HG03097 (cell line): ENCODE results near the gene CCDC86.

Experiments
- ATAC-seq: cut with Tn5 transposase; IDR thresholded peaks from one replicate; pipeline ENCODE4 v1.9.1; 2021; ENCODE audit not compliant: unreplicated experiment, low FRiP score

The CCDC86 gene

DNA sequence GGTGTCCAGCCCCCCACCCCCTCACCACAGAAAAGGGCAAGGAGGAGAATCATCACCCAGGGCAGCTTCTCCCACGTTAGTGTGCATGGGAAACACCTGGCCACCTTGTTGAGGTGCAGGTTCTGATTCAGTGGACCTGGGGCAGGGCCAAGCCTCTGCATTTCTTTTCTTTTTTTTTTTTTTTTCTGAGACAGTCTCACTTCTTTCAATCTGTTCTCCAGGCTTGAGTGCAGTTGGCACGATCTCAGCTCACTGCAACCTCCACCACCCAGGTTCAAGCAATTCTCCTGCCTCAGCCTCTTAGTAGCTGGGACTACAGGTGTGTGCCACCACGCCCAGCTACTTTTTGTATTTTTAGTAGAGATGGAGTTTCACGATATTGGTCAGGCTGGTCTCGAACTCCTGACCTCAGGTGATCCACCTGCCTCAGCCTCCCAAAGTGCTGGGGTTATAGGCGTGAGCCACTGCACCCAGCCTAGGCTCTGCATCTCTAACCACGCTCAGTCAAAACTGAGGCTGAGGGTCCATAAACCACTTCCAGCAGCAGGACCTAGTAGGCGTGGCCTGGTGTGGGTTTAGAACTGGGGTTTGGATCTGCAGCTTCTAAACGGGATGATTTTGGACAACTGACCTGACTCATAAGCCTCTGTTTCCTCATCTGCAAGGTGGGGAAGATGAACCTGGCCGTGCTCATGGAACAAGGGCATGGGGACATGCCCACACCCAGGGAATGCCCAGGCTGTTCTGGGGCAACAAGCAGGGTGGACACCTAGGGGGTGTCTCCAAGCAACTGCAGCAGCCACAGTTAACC lies 26.2 kb downstream of the CCDC86 start:
- no peak for ATAC-seq

DNA sequence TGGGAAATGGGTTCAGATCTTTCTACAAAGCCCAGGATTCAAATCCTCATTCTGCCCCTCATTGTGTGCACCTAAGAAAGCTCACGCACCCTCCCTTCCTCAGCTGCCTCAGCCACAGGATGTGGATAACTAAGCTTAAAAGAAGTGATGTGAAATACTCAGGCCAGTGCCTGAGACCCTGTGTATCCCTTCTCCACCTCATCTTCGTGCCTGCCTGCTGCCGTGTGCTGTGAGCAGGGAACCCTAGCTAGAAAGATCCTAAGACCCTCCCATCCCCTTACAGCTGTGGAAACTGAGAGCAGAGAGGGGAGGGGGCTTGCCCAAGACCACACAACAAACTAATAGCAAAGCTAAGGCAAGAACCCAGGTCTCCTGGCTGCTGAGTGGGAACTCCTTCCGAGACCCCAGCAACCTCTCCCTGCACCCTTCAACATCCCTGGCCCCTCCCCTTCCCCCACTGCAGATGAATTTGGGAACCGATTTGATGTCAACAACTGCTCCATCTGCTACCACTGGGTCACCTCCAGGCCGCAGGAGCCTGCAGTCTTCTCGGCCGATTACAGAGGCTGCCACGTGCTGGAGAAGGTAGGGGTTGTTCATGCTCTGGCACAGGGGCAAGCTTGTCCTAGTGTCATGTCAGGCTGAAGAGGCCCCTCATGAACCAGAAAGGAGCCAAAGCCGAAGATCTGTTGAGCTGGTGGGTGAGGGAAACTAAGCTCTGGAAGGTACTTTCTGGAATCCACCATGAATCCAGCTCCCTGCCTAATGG lies 27.0 kb downstream of the CCDC86 start:
- ATAC-seq, result no peak

DNA sequence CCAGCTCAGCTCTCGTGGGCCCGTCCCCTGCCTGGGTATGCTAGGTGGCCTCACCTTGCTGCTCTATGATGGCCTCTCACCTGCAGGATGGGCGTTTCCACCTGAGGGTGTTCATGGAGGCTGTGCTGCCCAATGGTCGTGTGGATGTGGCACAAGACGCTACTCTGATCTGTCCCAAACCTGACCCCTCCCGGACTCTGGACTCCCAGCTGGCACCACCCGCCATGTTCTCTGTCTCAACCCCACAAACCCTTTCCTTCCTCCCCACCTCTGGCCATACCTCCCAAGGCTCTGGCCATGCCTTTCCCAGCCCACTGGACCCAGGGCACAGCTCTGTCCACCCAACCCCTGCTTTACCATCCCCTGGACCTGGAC lies 27.5 kb downstream of the CCDC86 start:
- no peak for ATAC-seq

DNA sequence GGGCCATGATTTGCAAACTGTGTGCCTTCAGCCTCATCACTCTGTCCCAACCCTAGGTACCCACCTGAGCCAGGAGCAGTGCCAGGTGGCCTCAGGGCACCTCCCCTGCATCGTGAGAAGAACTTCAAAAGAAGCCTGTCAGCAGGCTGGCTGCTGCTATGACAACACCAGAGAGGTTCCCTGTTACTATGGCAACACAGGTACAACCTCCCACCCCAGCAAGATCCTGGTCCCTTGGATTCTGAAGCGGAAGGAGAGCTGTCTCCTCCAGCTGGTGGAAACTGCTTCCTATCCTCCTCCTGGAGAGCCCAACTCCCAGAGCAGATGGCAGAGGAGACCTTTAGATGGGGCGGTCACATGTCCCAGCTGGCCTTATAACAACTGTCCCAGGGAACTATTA lies 28.4 kb downstream of the CCDC86 start:
- no peak for ATAC-seq

DNA sequence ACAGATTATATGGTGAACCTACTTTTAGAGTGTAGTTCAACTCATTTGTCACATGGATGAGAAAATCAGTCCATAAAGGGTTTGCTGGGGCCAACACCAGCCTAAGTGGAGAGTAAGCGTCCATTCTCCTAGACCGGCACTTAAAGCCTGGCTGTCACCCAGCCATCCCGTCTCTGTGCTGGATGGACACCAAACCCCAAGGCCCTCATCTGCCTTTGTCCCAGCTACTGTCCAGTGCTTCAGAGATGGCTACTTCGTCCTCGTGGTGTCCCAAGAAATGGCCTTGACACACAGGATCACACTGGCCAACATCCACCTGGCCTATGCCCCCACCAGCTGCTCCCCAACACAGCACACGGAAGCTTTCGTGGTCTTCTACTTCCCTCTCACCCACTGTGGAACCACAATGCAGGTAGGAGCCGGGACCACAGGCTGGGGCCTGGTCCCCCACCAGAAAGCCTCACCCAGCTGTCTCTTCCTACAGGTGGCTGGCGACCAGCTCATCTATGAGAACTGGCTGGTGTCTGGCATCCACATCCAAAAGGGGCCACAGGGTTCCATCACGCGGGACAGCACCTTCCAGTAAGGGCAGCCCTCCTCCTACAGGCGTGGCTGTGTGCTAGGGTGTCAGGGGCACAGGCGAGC lies 28.9 kb downstream of the CCDC86 start:
- no peak for ATAC-seq

DNA sequence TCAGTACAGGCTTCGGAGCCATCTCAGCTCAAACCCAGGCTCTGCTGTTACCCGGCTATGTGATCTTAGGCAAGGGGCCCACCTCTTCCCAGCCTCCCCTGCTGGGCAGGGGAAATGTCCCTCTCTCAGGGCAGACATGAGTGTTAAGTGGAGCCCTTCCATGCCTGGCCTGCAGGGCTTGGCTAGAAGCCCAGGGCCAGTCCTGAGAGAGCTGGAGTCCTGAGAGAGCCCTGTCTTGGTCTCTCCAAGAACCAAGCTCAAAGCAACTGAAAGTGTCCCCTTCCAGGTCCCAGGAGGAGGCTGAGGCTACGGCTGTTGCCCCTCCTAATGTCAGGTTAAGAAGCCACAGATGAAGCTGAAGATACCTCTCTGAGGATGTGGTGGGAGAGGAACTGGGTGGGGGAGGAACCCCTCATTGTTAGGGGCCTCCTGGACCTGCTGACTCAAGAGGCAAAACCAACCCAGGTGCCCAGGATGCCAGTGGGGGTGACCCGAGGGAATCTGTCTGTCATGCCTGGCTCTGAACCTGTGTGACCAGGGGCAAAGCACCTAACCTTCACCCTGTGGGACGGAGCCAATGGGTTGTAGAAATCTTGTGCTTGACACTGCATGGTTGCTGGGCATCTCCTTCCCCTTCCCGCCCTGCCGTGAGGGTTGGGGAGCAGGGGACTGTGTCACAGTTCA lies 29.6 kb downstream of the CCDC86 start:
- ATAC-seq, result no peak

DNA sequence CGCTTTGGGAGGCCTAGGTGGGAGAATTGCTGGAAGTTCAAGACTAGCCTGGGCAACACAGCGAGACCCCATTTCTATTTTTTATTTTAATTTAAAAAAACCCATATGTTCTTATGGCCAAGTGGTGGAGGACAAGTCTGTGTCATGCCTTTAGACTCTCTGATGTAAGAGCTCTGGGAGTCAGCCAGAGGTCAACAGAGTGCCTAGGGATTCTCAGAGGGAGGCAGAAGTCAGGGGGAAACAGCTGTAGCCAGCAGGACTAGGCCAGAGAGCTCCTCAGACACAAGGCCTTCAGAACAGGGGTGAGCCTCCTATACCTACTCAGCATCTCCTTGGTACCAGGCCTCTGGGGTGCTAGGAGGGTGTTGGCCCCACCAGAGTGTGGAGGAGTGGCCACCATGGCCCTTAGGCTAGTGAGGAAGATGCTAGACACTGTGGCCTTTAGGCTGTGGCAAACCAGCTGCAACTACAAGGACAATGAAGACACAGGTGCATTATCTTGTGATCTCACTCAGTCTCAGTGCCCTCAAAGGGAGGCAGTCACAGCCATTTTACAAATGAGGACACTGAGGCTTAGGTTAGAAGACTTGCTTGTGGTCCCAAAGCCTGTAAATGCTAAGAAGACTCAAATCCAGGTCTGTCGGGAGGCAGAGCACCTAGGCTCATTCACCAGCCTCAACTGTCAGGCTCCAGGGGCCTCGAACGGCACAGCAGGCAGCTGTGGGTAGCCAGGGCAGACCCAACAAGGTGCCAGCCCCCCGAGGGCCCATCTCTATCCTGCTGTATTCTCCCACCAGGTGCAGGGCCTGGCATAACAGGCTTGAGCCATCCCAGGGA lies 30.4 kb downstream of the CCDC86 start:
- no peak for ATAC-seq

DNA sequence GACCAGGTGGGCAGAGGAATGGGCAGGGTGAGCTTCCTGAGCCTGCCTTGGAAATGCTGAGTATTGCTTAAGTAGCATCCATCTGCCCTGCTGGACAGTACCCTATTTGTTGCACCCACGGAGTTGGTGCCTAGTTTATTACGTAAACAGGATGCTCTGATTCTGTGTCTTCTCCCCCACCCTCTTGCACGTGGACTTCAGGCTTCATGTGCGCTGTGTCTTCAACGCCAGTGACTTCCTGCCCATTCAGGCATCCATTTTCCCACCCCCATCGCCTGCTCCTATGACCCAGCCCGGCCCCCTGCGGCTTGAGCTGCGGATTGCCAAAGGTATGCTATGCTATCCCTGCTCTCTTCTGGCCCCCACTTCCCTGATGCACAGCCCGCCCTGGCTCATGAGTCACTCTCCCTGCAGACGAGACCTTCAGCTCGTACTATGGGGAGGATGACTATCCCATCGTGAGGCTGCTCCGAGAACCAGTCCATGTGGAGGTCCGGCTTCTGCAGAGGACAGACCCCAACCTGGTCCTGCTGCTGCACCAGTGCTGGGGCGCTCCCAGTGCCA lies 31.1 kb downstream of the CCDC86 start:
- ATAC-seq, result no peak

DNA sequence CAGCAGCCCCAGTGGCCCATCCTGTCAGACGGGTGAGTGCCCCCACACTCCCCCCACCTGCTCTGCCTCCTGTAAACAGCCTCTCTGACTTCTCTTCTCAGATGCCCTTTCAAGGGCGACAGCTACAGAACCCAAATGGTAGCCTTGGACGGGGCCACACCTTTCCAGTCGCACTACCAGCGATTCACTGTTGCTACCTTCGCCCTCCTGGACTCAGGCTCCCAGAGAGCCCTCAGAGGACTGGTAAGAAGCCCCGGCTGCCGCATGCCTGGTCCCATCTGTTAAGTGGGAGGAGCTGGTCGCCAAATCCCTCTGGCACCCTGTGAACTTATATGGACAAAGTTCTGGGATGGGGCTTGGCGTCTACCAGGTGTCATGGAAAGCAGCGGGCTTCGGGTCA lies 31.6 kb downstream of the CCDC86 start:
- ATAC-seq, result no peak

DNA sequence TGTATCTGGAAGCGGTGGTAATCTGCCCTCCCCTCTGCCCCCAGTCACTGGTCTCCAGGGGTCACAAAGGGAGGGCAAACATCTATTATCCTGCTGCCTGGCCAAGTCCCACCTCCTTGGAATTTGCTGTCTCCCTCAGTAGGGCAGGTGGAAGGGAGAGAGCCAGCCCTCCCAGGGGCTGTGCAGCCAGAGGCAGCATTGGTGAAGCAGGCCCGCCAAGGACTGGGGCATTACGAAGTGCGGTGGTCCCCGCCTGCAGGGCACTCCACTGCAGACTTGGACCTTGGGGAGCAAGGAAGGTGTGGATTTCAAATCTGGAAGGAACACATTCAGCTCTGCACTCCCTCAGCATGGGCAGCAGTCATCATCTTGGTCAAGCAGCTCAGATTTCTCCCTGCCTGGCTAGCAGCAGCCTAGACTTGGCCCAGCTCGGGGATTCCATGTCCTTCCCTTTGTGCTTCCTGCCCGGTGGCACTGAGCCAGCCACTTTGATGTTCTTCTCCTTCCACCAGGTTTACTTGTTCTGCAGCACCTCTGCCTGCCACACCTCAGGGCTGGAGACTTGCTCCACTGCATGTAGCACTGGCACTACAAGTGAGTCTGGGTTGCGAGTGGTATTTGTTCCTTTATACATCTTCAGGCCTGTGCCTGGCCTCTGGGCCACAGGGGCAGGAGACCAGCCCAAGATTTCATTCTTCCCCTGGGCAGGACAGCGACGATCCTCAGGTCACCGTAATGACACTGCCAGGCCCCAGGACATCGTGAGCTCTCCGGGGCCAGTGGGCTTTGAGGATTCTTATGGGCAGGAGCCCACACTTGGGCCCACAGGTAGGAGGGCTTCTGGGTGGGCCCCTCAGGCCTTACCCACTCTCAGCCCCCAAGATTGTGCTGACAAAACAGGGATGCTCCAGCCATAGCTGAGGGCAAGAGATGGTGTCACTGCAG lies 32.8 kb downstream of the CCDC86 start:
- no peak for ATAC-seq

DNA sequence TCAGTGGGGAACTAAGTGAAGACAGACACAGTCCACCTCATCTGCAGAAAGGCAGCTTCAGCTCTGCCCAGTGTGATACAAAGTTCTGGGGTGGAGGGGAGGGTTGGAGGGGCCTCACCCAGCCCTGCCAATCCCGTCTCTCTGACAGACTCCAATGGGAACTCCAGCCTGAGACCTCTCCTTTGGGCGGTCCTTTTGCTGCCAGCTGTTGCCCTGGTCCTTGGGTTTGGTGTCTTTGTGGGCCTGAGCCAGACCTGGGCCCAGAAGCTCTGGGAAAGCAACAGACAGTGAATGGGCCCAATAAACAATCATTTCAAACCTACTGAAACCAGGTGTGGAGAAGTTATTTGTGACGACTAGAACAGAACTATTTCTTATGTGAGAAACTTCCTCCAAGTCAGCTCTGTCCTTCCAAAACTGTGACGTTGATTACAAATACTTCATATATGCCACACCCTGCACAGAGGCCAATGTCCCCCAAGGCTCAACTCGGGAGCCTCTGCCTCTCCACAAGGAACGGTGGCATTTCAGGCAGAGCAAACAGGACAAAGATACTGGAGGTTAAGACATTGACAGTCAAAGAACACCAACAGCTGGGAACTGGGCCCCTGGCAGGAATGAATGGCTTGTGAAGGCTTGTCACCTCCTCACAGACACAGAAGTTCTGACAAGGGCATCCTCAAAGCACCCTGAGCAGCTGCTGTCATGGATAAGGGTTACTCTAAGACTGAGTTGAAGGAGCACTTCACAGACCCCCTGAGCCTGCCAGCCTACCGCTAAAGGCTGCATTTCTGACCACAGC lies 33.7 kb downstream of the CCDC86 start:
- ATAC-seq, result no peak

DNA sequence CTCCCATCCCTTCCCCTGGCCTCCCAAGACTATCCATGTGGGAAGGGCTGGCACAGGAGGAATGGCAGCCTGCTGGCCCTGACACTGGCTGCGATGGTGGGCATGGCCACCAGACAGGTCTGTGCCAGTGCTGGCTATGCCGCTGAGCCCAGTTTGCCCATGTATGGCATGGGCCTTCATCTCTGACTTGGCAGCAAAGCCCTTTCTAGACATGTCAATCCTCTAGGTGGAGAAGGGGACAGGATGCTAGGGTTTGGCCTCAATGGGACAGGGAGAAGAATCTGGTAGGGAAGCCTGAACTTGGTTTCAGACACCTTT lies 34.2 kb downstream of the CCDC86 start:
- ATAC-seq, result no peak

DNA sequence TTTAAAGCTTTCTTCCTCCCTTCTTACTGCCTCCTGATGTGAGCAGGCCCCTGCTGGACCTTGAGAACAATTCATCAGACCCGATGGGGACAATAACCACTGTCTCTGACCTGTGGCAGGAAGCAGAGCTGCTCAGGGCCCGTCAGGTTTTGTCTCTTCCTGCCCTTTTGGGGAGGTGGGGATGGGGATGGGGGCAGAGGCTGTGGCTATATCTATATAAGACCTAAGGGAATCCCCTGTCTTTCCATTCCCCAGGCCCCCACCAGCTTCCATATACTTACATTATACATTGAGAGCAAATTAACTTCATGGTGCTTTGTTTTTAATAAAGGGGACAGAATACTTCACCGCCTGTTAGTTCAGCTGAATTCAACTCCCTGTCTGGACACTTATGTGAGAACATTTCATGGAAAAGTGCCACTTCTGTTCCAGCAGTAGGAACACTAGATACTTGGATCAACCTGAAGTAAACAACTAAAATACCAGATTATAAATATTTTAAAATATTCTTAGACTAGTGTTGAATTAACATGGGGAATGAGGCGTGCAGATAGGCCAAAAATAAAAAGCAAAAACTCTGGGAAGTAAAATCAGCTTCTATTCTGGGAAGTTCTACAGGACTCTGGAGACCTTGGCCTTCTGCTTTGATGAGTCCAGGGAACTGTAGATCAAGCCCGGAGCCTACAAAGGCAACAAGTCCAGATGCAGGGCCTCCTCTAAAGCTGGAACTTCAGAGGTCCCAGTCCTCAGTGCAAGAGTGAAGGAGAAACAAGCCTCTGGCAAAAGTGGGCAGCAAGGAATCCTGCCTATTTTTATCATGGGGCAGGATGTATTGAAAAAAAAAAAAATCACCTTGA lies 36.6 kb downstream of the CCDC86 start:
- no peak for ATAC-seq

DNA sequence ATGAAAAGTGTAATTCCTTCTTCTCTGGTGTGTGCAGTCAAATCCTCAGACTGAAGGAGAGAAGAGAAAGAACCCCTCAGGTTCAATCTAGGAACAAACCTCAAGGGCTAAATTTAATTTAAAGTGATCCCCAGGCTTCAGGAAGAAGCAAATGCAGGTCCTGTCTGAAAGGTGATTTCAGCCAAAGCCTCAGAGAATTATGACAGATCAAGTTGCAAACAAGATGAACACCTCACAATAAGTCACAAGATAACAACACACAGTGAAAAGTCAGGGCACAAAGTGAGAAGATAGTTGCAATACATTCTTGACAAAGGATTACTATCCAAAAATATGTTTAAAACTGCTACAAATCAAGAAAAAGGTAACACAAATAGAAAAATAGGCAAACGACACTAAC lies 37.2 kb downstream of the CCDC86 start:
- no peak for ATAC-seq

DNA sequence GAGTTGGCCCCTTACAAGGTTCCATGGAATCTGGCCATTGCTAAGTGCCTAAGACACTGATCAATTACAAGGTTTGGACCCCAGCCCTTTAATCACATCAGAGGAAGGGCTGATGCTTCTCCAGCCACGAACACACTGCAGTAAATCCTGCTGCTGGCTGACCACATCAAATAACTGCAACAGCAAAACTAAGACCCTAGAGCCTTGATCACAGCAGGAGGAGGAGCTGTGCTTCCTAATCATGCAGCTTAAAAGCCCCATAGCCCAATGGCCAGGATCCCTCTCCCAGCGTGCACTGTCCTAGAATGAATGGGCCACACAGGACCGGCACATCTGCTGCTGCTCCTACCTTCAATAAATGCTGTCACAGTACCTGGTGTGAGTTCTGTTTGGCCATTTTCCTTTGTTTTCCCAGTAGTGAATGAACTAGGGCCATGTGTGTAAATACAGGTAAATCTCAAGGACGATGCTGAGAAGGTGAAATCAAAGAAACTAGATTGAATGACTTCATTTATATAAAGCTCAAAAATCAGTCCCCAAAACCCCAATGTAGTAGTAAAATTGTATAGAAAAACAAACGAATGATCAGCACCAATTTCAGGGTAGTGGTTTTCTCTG lies 38.2 kb downstream of the CCDC86 start:
- ATAC-seq, result no peak

DNA sequence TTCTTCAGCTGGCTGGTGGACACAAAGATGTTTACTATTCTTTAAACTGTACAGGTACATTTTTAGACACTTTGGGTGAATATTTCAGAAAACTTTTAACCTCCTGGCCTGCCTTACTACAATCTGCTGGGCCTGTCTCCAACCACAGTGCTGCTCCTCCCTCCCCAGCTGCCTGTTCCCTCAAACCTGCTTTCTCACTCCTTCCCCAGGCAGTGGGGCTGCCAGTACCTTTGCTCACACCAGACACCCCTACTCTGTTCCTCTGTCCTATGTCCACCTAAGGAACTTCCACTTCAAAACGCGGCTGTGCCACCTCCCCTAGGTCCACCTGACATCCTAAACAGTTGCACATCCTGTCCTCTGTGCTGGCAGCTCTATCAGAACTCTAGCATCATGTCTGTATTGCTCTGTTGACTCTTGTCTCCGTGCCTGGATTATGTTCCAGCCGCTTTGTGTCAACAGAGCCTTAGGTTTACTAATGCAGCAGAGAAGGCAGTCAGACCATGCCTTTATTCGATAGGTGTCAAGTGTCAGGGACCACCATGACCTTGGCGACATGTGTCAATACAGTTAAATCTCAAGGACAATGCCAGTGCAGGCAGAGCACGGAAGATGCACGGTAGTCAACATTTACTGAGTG lies 38.9 kb downstream of the CCDC86 start:
- ATAC-seq, result no peak
